NB4 (cell line): ENCODE data around the gene BIRC3.
"Not testable (repeated sequence)": the region's sequence is repeated elsewhere in the genome, so short reads cannot be mapped to it uniquely, and the experiment has no call there.

Experiments
- CTCF ChIP-seq: IDR thresholded peaks from one replicate; pipeline ENCODE4 v1.5.1; 2012; ENCODE audit warnings: low read depth, low read length
- MAX ChIP-seq: IDR thresholded peaks from 2 replicates; pipeline ENCODE4 v1.6.1; 2011; ENCODE audit warnings: low read depth, low read length
- MYC ChIP-seq: IDR thresholded peaks from 2 replicates; pipeline ENCODE4 v1.6.1; 2011; ENCODE audit warnings: low read depth, low read length
- POLR2A ChIP-seq: IDR thresholded peaks from 2 replicates; pipeline ENCODE4 v1.6.1; 2011; ENCODE audit warnings: mild to moderate bottlenecking; ENCODE audit not compliant: insufficient read length; ENCODE audit errors: extremely low read depth

GRCh38 chr11:102300837-102301236 is 16.4 kb upstream of the BIRC3 start:
- not testable (repeated sequence) for TF ChIP-seq CTCF, MAX, POLR2A, MYC
